ENCODE results near the gene NOXA1.
A peak's percentile ranks its signal among the peaks of the same experiment; 100 is the strongest.
"Not testable (repeated sequence)": the region's sequence is repeated elsewhere in the genome, so short reads cannot be mapped to it uniquely, and the experiment has no call there.

NOXA1 gene

DNA sequence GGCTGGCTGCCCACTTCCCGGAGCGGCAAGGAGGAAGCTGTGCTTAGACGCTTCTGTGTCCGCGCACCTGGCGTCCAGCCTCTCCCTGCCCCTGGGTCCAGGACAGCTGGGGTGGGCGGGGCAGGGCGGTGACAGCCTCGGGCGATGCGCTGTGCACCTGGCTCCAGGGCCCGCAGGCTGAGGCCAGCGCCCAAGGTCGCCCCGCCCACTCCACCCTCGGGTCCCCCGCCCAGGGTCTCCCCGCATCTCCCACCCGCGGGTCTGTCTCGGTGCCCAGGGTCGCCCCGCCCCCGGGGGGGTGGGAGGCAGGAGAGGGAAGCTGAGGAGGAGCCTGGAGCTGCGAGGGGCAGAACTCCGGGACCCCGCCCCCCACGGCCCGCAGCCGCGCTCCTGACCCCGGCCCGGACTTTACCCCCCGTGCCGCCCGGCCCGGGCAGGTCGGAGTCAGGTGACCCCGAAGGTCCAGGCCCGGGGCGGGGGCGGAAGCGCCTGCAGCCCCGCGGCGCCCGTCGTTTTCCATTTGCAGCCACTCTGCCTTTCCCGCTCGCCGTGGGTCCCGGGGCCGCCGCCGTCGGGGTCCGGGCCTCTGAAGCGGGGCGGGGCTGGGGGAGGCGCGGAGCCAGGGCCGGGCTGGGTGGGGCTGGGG is 18.2 kb downstream of the NOXA1 start, which contains the start of gene ENTPD8:
Gene ENTPD8, minus strand, starts transcription at position 69 of the 646 bp plus-strand sequence. CDS start 3,072 bp downstream, outside the sequence.
- DNase-seq: no peak

DNA sequence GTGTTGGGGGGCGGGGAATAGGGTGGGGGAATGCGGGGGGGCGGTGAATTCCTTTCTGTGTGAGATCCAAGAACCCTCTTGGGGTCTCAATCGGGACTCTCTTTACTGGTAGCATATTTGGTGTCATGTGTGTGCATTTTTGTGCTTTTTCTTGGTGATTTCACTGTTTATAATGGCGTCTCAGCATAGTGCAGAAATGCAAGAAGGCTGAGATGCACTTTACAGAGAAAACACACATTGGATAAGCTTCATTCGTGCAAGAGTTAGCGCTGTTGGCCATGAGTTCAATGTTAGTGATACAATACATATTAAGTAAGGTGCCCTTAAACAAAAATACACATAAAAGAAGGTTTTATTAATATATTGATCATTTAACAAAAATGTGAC is 18.7 kb downstream of the NOXA1 start:
- no peak for DNase-seq

DNA sequence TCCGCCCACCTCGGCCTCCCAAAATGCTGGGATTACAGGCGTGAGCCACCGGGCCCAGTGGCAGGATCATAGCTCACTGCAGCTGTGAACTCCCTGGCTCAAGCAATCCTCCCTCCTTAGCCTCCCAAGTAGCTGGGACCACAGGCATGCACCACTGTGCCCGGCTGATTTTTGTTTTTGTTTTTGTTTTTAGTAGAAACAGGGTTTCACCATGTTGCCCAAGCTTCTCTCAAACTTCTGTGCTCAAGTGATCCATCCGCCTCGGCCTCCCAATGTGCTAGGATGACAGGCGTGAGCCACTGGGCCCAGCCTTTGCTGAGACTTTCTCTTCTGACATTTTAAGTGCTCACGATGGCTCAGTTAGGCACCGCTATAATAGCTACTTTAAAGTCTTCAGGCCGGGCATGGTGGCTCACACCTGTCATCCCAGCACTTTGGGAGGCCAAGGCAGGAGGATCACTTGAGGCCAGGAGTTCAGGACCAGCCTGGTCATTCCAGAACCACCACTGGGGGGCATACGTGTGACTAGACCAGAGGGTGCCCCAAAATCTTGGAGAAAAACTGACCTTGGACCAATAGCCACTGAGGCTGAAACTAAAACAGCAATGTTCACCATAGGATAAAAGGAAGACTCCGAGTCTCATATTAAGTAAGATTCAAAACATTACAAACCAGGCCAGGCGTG is 21.1 kb downstream of the NOXA1 start:
- no peak for DNase-seq

DNA sequence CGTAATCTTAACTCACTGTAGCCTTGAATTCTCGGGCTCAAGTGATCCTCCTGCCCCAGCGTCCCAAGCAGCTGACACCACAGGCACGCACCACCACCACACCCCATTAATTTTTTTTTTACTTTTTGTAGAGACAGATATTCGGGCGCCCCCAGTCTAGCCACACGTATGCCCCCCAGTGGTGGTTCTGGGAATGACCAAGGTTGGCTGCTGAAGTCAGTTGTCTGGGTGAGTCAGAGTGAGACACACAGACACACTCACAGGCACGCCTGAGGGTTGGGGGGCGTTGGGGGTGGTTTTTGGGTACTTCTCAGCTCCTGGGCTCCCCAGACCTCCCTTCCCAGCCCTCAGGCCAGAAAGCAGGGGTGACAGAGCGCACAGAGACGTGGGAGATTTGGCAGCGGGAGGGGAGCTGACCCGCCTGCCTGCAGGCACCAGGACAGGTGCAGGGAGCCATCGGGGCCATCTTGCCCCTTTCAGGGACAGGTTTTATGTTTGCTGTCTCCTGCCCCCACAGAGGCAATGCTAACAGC is 22.1 kb downstream of the NOXA1 start:
- DNase-seq: peak; percentile 75

GRCh38 chr9:137445930-137446431 is 22.8 kb downstream of the NOXA1 start:
- no peak for DNase-seq

GRCh38 chr9:137446851-137447471 is 23.8 kb downstream of the NOXA1 start:
- DNase-seq: no peak

DNA sequence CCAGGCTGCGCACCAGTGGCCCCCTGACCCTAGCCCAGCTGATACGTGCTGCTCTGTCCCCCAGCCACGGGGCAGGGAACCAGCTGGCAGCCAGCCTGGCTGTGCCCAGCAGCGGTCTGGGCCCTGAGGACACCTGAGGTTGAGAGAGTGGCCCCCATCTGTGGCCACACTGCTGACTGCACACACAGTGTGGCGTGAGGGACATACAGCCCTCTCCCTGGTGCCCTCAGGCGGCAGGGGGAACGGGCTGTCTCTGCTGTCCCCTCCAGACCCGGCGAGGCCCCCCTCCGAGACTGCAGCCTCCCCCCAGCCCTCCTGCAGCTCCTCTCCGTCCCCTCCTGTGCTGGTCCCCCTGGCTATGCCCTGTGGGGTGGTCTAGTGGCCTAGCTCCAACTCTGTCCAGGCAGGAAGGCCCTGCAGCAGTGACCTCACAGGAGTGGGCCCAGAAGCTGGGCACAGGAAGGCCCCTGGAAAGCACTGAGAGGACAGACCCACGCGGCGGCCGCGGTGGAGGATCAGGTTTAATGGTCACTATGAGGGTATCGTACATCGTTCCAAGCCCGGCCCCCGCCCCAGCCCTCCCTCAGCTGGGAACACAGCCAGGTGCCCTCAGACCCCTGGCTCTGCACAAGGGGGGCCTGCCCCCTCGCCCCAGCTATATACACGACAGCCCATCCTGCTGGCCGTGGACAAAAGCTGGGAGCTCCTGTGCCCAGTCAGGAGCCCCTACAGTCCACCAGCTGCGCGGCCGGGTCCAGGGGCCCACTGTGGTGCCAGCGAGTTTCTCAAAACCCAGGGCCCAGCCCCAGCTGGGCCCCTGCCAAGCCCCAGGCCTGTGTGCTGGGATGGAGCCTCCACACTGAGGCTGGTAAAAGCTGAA is 24.8 kb downstream of the NOXA1 start:
- DNase-seq: no peak

- DNase-seq: no peak
These were observed 25.4 kb downstream of the NOXA1 start for GRCh38 chr9:137448602-137448962.

GRCh38 chr9:137449081-137449844 is 26.1 kb downstream of the NOXA1 start:
- no peak for DNase-seq

GRCh38 chr9:137449931-137450538 is 26.8 kb downstream of the NOXA1 start:
- DNase-seq: peak; percentile 63

DNA sequence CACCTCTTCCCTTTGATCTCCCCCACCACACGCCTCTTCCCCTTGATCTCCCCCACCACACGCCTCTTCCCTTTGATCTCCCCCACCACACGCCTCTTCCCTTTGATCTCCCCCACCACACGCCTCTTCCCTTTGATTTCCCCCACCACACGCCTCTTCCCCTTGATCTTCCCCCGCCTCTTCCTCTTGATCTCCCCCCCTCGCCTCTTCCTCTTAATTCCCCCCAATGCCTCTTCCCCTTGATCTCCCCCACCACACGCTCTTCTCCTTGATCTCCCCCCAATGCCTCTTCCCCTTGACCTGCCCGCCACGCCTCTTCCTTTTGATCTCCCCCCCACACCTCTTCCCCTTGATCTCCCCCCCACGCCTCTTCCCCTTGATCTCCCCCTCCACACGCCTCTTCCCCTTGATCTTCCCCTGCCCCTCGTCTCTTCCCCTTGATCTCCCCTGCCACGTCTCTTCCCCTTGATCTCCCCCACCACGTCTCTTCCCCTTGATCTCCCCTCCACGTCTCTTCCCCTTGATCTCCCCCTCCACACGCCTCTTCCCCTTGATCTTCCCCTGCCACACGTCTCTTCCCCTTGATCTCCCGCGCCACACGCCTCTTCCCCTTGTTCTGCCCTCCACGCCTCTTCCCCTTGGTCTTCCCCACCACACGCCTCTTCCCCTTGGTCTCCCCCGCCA is 27.5 kb downstream of the NOXA1 start:
- peak; percentile 45 for DNase-seq

GRCh38 chr9:137451264-137452005 is 28.2 kb downstream of the NOXA1 start:
- not testable (repeated sequence) for DNase-seq

GRCh38 chr9:137452006-137452760 is 29.0 kb downstream of the NOXA1 start:
- no peak for DNase-seq

DNA sequence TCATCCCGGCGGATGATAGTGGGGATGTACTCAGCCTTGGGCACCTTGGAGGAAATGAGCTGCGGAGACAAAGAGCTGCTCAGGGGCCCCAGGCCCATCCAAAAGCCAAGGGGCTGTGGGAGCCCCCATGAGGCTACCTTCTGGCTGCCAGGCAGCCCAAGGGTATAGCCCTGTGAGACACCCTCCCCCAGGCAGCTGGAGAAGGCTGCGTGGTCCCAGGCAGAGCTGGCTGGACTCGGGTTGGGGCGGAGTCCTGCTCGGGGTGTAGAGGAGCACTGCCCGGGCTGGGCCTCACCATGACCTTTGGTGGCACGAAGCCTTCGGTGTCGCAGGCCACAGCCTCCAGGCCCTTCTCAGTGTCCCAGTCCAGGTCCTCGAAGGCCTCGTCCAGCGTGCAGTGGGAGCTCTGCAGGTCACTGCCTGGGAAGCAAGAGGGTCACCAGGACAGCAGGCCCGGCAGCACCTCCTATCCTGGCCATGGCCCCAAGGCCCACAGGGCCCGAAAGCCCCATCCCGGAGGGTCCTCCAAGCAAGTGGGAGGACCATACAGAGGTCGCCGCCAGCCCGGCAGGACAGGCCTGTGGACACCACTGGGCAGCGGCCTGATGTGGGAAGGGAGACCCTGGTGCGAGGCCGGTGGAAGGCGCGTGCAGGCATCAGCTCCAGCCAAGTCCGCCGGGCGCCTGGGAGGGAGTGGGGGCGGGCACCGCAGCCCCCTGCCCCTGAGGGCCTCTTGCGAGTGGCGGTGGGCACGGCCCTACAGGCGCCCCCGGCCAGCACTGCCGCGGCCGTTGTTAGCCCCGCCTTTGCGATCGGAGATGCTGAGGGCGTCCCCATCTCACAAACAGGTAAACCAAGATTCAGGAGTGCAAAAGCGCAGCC is 29.8 kb downstream of the NOXA1 start:
- no peak for DNase-seq

GRCh38 chr9:137453643-137454081 is 30.5 kb downstream of the NOXA1 start:
- DNase-seq: peak; percentile 53

DNA sequence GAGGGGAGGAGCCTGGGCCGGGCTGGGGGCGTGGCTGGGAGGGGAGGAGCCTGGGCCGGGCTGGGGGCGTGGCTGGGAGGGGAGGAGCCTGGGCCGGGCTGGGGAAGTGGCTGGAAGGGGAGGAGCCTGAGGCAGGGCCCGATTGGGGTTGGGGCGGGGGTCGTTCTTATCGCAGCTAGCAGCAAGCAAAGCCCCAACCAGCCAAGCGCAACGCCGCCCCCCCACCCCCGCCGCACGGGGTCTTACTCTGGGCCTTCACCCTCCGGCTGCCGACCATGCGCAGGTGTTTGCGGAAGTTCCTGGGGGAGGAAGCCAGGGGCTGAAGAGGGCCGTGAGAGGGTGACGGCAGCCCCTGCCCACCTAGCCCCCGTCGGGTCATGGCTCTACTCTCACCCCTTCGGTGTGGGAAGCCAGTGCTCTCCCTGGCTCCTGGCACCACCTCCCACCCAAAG is 31.0 kb downstream of the NOXA1 start:
- peak; percentile 31 for DNase-seq

DNA sequence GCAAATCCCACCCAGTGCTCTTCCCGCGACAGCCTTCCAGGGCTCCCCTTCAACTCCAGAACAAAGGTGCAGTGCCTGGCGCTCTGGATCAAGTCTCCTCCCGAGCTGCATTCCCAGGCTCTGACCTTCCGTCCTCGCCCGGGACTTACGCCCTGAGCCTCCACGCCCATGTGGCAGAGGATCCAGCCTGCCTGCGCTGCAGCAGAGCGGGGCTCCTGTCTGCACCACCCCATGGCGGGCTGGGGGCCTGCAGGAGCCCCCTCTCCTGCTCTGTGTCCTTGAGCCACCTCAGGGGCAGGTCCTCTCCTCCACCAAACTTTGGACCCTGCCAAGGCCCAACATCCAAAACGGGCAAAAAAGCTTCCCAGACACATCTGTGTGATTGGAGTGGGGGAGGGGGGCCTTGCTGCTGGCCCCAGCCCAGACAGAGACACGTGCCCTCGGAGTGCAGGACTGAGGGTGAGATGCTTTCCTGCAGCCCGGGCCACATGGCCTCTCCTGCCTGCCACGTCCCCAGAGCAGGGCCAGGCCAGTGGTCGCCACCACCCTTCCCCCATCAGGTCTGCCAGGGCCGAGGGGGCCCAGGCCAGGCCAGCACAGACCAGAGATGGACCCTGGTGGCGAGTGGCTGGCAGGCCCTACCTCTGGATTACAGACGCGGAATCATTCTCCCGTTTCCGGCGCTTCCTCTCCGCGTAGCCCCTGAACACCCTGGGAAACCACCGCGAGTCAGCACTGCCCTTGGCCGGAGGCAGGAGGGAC is 31.6 kb downstream of the NOXA1 start:
- DNase-seq: no peak
